K562 (cell line): ENCODE data around the gene SFTPB. TPM values are rescaled to one million over a fixed set of nuclear protein-coding genes. Genes with fewer than 3 reads are reported as not detected.

Experiments
- AFF1 ChIP-seq, 2 experiments: fragments of 450-650 bp; IDR thresholded peaks; 2 replicates each; pipeline ENCODE4 v1.6.1; 2018; ENCODE audit warnings: mild to moderate bottlenecking in 2 of 2, low read depth in 1 of 2; ENCODE audit not compliant: partially characterized antibody in 2 of 2
- ASH1L ChIP-seq: fragments of 450-650 bp; IDR thresholded peaks from 2 replicates; pipeline ENCODE4 v1.6.1; 2018; ENCODE audit warnings: borderline replicate concordance, mild to moderate bottlenecking, low read depth; ENCODE audit not compliant: partially characterized antibody
- CTCF ChIP-seq, 3 experiments: IDR thresholded peaks in 2 of 3; conservative IDR thresholded peaks in 1 of 3; 2 replicates each; pipeline ENCODE4 v1.5.1; 2011 to 2012; ENCODE audit warnings: low read length in 3 of 3, mild to moderate bottlenecking in 3 of 3, control low read depth in 2 of 3, improper control_type of control experiment in 1 of 3, inconsistent platforms in 1 of 3, low read depth in 1 of 3, mixed read lengths in 1 of 3, moderate library complexity in 1 of 3; ENCODE audit not compliant: insufficient read depth in 2 of 3
- ELK3 ChIP-seq: fragments of 450-650 bp; formaldehyde crosslinking; IDR thresholded peaks from 2 replicates; pipeline ENCODE4 v1.4.0; 2020; ENCODE audit warnings: mild to moderate bottlenecking
- ERF ChIP-seq: fragments of 450-650 bp; formaldehyde crosslinking; IDR thresholded peaks from 2 replicates; pipeline ENCODE4 v1.4.0; 2020; ENCODE audit warnings: mild to moderate bottlenecking, mixed read lengths
- KAT7 ChIP-seq: sonication (generic); formaldehyde crosslinking; IDR thresholded peaks from 2 replicates; pipeline ENCODE4 v1.8.0; 2022; ENCODE audit warnings: missing genetic modification reagents, mild to moderate bottlenecking, borderline replicate concordance
- LEF1 ChIP-seq: fragments of 450-650 bp; IDR thresholded peaks from 2 replicates; pipeline ENCODE4 v1.6.1; 2016; ENCODE audit warnings: mild to moderate bottlenecking
- MAZ ChIP-seq, 2 experiments: fragments of 450-650 bp in 1 of 2; sonication (generic) in 1 of 2; formaldehyde crosslinking; IDR thresholded peaks in 1 of 2; conservative IDR thresholded peaks in 1 of 2; 2 replicates each; pipeline versions ENCODE4 v1.4.0 to v1.5.0; 2020; ENCODE audit warnings: mild to moderate bottlenecking in 1 of 2, missing genetic modification reagents in 1 of 2
- MTF1 ChIP-seq: fragments of 250-450 bp; sonication (Bioruptor Pico); IDR thresholded peaks from 2 replicates; pipeline ENCODE4 v1.9.0; 2021; ENCODE audit warnings: moderate library complexity, mild to moderate bottlenecking, inconsistent platforms, borderline replicate concordance
- ZBTB5 ChIP-seq: fragments of 450-650 bp; IDR thresholded peaks from 2 replicates; pipeline ENCODE4 v1.6.1; 2017; ENCODE audit warnings: antibody characterized with exemption
- polyA plus RNA-seq, 8 experiments: library from polyadenylated mRNA; depleted of rRNA in 4 of 8; stranded (reverse) in 5 of 8; unstranded in 3 of 8; fragments of >200 nt; fragmentation: Nextera tagmentation in 2 of 8; fragmentation: Illumina TruSeq in 1 of 8; extraction: Ambion mirVana in 2 of 8; extraction: Trizol in 1 of 8; gene quantifications; 2 replicates each; pipeline versions ENCODE4 v1.2.1 to v1.2.3, GENCODE V29; 2011 to 2014; ENCODE audit warnings: inconsistent platforms in 1 of 8, missing spikeins in 1 of 8
- total RNA-seq, 7 experiments: library from RNA; depleted of rRNA in 6 of 7; stranded (reverse); fragments of >200 nt in 6 of 7; fragmentation: Illumina TruSeq in 2 of 7; extraction: Trizol in 2 of 7; gene quantifications; 2 replicates each; pipeline versions ENCODE4 v1.2.1 to v1.2.3, GENCODE V29; 2011 to 2021; ENCODE audit warnings: low replicate concordance in 1 of 7
- TF ChIP-seq, protein P1 (sequence below): sonication (generic); formaldehyde crosslinking; IDR thresholded peaks from 2 replicates; pipeline ENCODE4 v1.8.1; 2023; ENCODE audit warnings: mild to moderate bottlenecking, missing genetic modification reagents
- TF ChIP-seq, protein P2 (sequence below): sonication (generic); formaldehyde crosslinking; IDR thresholded peaks from 2 replicates; pipeline ENCODE4 v1.8.0; 2022; ENCODE audit warnings: mild to moderate bottlenecking, missing genetic modification reagents, borderline replicate concordance

The SFTPB gene
- total and polyA plus RNA-seq, 9 of the 15 experiments (the other 6 are each of a cell fraction or from before 2014, with no cell fraction given), result 0.03 to 7.0 TPM; not detected in 7

DNA sequence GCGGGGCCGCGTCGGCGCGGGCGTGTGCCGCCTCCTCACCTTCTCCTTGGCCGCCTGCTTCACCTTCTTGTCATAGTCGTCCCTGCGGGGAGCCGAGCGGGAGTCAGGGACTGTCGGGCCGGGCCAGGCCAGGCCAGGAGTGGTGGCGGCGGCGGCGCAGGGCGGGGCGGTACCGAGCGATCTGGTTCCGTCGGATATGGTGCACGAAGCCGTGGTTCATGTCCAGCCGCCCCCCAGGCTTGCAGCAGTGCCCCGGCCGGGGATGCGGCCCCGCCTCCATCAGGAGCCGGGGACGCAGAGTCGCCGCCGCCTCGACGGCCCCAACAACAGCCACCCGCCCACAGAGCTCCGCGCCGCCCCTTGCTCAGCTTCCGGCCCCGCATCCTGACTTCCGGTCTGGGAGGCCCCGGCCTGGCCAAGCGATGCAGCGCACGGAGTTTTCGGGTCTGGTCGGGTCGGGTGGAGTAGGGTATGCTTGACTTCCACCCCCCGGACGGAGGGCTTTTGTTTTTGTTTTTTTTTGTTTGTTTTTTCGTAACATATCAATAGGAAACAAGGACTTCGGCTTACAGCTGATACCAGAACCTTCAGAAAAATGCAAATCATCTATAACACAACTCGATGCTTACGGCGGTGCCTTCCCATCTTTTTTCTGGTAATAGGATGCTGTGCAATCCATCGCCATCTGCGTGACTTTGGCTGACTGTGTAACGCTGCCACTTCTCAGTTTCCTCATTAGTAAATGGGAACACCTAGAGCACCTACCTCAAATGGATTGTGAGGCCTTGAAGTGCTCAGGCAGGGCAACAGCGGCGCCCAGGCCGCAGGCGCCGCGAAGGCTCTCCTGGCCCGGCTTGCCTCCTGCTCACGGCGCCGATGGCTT lies 56.1 kb downstream of the SFTPB start, which contains the start of gene C2orf68 (continued):
- TF ChIP-seq CTCF (IDR thresholded peaks at IDR 0.05 in 2 of 3, conservative IDR thresholded peaks at IDR 0.05 in 1 of 3; ENCODE audit: insufficient read depth in 2 of 3, low read depth in 1 of 3, low read length in 3 of 3) (0 out of 6 replicates have a peak, but pooled peaks of 1 of the 3 experiments have one; percentile 11), MAZ (CRISPR knock-in tag; conservative IDR thresholded peaks at IDR 0.05 in 1 of 2, IDR thresholded peaks at IDR 0.05 in 1 of 2) (peak; percentile 67 to 88), ERF (CRISPR knock-in tag) (no peak), LEF1 (no peak), ZBTB5 (no peak), AFF1 (IDR thresholded peaks at IDR 0.05; ENCODE audit: low read depth in 1 of 2, partially characterized antibody in 2 of 2) (peak in 1 of 2 experiments; percentile 40), KAT7 (CRISPR knock-in tag) (no peak), ELK3 (CRISPR knock-in tag) (no peak), ASH1L (no peak), MTF1 (CRISPR knock-in tag) (no peak)
- TF ChIP-seq, protein P1, sequence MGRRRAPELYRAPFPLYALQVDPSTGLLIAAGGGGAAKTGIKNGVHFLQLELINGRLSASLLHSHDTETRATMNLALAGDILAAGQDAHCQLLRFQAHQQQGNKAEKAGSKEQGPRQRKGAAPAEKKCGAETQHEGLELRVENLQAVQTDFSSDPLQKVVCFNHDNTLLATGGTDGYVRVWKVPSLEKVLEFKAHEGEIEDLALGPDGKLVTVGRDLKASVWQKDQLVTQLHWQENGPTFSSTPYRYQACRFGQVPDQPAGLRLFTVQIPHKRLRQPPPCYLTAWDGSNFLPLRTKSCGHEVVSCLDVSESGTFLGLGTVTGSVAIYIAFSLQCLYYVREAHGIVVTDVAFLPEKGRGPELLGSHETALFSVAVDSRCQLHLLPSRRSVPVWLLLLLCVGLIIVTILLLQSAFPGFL, result no peak
- TF ChIP-seq, protein P2, sequence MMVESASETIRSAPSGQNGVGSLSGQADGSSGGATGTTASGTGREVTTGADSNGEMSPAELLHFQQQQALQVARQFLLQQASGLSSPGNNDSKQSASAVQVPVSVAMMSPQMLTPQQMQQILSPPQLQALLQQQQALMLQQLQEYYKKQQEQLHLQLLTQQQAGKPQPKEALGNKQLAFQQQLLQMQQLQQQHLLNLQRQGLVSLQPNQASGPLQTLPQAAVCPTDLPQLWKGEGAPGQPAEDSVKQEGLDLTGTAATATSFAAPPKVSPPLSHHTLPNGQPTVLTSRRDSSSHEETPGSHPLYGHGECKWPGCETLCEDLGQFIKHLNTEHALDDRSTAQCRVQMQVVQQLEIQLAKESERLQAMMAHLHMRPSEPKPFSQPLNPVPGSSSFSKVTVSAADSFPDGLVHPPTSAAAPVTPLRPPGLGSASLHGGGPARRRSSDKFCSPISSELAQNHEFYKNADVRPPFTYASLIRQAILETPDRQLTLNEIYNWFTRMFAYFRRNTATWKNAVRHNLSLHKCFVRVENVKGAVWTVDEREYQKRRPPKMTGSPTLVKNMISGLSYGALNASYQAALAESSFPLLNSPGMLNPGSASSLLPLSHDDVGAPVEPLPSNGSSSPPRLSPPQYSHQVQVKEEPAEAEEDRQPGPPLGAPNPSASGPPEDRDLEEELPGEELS (CRISPR knock-in tag), result no peak
